Keratinocyte (primary cell): ENCODE data around the gene CEP162. TPM values are rescaled to one million over a fixed set of nuclear protein-coding genes. Genes with fewer than 3 reads are reported as not detected.

ENCODE experiments used
- DNase-seq: peaks from one replicate; pipeline ENCODE4 v3.0.0-alpha.2; 2011; ENCODE audit warnings: low read depth, missing footprints, low spot score
- FAIRE-seq: peaks from 2 replicates; lab custom pipeline; 2011; peaks lifted over from hg19 to GRCh38; lab: Jason Lieb, UNC
- H2AFZ ChIP-seq: 2 replicates; pipeline ENCODE4 v1.6.0; 2012; ENCODE audit warnings: low read length, control low read depth, inconsistent platforms; ENCODE audit not compliant: control insufficient read depth
- H3K27ac ChIP-seq: 2 replicates; pipeline ENCODE4 v1.5.1; 2011; ENCODE audit warnings: low read length; ENCODE audit not compliant: control insufficient read depth, insufficient read depth
- H3K27me3 ChIP-seq: 3 replicates; pipeline ENCODE4 v1.6.0; 2011; ENCODE audit warnings: low read length; ENCODE audit not compliant: control insufficient read depth, insufficient read depth; ENCODE audit errors: extremely low read depth
- H3K36me3 ChIP-seq, 2 experiments: 2 replicates in 1 of 2; 3 replicates in 1 of 2; pipeline ENCODE4 v1.5.1; 2011; ENCODE audit warnings: low read length in 2 of 2, mild to moderate bottlenecking in 1 of 2; ENCODE audit not compliant: control insufficient read depth in 2 of 2, insufficient read depth in 2 of 2; ENCODE audit errors: extremely low read depth in 1 of 2
- H3K4me1 ChIP-seq: 3 replicates; pipeline ENCODE4 v1.5.1; 2011; ENCODE audit warnings: low read length; ENCODE audit not compliant: control insufficient read depth, insufficient read depth; ENCODE audit errors: extremely low read depth
- H3K4me2 ChIP-seq: 3 replicates; pipeline ENCODE4 v1.6.0; 2011; ENCODE audit warnings: low read depth, low read length; ENCODE audit not compliant: control insufficient read depth, insufficient read depth; ENCODE audit errors: extremely low read depth
- H3K4me3 ChIP-seq, 3 experiments: fragments of 200-600 bp in 1 of 3; sonication (generic) in 1 of 3; 2 replicates in 2 of 3; 3 replicates in 1 of 3; pipeline ENCODE4 v1.5.1; 2011 to 2016; ENCODE audit warnings: low read length in 3 of 3, mild to moderate bottlenecking in 3 of 3, control low read depth in 2 of 3, inconsistent platforms in 1 of 3, low read depth in 1 of 3, mixed read lengths in 1 of 3, mixed run types in 1 of 3, moderate library complexity in 1 of 3; ENCODE audit not compliant: control insufficient read depth in 2 of 3, insufficient read depth in 2 of 3; ENCODE audit errors: extremely low read depth in 1 of 3
- H3K79me2 ChIP-seq: 2 replicates; pipeline ENCODE4 v1.6.0; 2012; ENCODE audit warnings: low read length; ENCODE audit not compliant: control insufficient read depth, insufficient read depth
- H3K9ac ChIP-seq: 3 replicates; pipeline ENCODE4 v1.6.0; 2011; ENCODE audit warnings: low read length; ENCODE audit not compliant: control insufficient read depth, insufficient read depth; ENCODE audit errors: extremely low read depth
- H3K9me1 ChIP-seq: 3 replicates; pipeline ENCODE4 v1.6.0; 2011; ENCODE audit warnings: low read length; ENCODE audit not compliant: control insufficient read depth, insufficient read depth; ENCODE audit errors: extremely low read depth
- H3K9me3 ChIP-seq: 2 replicates; pipeline ENCODE4 v1.5.1; 2012; ENCODE audit warnings: low read depth, low read length; ENCODE audit not compliant: control insufficient read depth
- H4K20me1 ChIP-seq: 3 replicates; pipeline ENCODE4 v1.6.0; 2011; ENCODE audit warnings: low read length; ENCODE audit not compliant: control insufficient read depth, insufficient read depth; ENCODE audit errors: extremely low read depth
- CTCF ChIP-seq, 3 experiments: IDR thresholded peaks in 1 of 3; conservative IDR thresholded peaks in 1 of 3; optimal IDR thresholded peaks in 1 of 3; 2 replicates in 2 of 3; 3 replicates in 1 of 3; pipeline versions ENCODE3 to v1.5.1; 2011; ENCODE audit warnings: low read length in 3 of 3, mild to moderate bottlenecking in 3 of 3, moderate library complexity in 2 of 3, control low read depth in 1 of 3, inconsistent platforms in 1 of 3; ENCODE audit not compliant: insufficient read depth in 2 of 3; ENCODE audit errors: extremely low read depth in 1 of 3
- EZH2 ChIP-seq: IDR thresholded peaks from one replicate; pipeline ENCODE4 v1.6.1; 2012; ENCODE audit warnings: inconsistent platforms, mild to moderate bottlenecking, low read length, moderate library complexity
- dilution Hi-C: fragments of 300-500 bp; cut with MboI; formaldehyde crosslinking; loops from one replicate; pipeline ENCODE4 v1.7.0; 2020; ENCODE audit warnings: low sequenced_read_pairs; ENCODE audit not compliant: extremely low pct_ligation_motif_present
- polyA plus RNA-seq, 5 experiments: library from polyadenylated mRNA; depleted of rRNA in 3 of 5; stranded (reverse) in 3 of 5; stranded (forward) in 1 of 5; unstranded in 1 of 5; fragments of >200 nt; gene quantifications; 1 replicate in 1 of 5; 2 replicates in 3 of 5; 3 replicates in 1 of 5; pipeline versions ENCODE4 v1.2.1 to v1.2.3, GENCODE V29; 2011 to 2012; ENCODE audit warnings: missing spikeins in 2 of 5, low read depth in 1 of 5, low replicate concordance in 1 of 5

The CEP162 gene
- polyA plus RNA-seq, 1 donor (not counting 4 experiments of a cell fraction or from before 2014, with no cell fraction given) = 2.6 TPM

- H3K27me3 ChIP-seq = no peaks in the 10 kb centered on the region
- H4K20me1 ChIP-seq = no peaks in the 10 kb centered on the region
- DNase-seq = no peak
- H3K79me2 ChIP-seq = no peaks in the 10 kb centered on the region
- no peaks in the 10 kb centered on the region for H3K9me1 ChIP-seq
- no peak overlapping the region for H3K4me3 ChIP-seq
- FAIRE-seq = no peak
- TF ChIP-seq CTCF (optimal IDR thresholded peaks at IDR 0.05 in 1 of 3, IDR thresholded peaks at IDR 0.05 in 1 of 3, conservative IDR thresholded peaks at IDR 0.05 in 1 of 3; ENCODE audit: extremely low read depth in 1 of 3, insufficient read depth in 2 of 3, low read length in 3 of 3) (no peak), EZH2 (no peak)
- H3K4me1 ChIP-seq = no peaks in the 10 kb centered on the region
- H3K9ac ChIP-seq = no peak overlapping the region
- H3K36me3 ChIP-seq = no peaks in the 10 kb centered on the region
- dilution Hi-C loops = no loop called here
- H3K9me3 ChIP-seq = no peaks in the 10 kb centered on the region
- no peak overlapping the region for H3K4me2 ChIP-seq
- no peak overlapping the region for H2AFZ ChIP-seq
- no peak overlapping the region for H3K27ac ChIP-seq
These were observed 45.8 kb upstream of the CEP162 start for GRCh38 chr6:84273048-84273809.

DNA sequence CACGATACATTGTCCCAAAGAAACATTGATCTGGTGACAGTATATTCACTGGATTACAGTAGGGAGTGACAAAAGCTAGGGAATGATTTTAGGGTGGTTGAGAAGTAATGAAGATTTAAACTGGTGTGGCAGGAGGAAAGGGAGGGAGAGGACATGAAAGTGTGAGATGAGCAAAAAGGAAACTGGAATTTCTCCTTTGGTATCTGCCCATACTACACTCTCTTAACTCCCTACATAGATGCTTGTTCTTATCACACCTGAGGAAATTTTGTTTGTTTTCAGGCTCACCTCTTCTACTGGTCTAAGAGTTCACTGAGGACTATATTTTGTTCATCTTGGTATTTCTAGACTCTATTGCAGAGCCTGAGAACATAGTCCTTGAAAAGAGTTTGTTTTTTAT, 44.9 kb upstream of the CEP162 start:
- Histone ChIP-seq H3K4me3 (no peak overlapping the region), H3K36me3 (no peaks in the 10 kb centered on the region), H3K27ac (no peak overlapping the region), H2AFZ (no peak overlapping the region), H3K4me1 (no peaks in the 10 kb centered on the region), H3K9ac (no peak overlapping the region), H3K79me2 (no peaks in the 10 kb centered on the region), H3K4me2 (no peak overlapping the region), H3K27me3 (no peaks in the 10 kb centered on the region), H4K20me1 (no peaks in the 10 kb centered on the region), H3K9me1 (no peaks in the 10 kb centered on the region), H3K9me3 (no peaks in the 10 kb centered on the region)
- dilution Hi-C loops = no loop called here
- no peak for TF ChIP-seq EZH2
- TF ChIP-seq CTCF (optimal IDR thresholded peaks at IDR 0.05 in 1 of 3, IDR thresholded peaks at IDR 0.05 in 1 of 3, conservative IDR thresholded peaks at IDR 0.05 in 1 of 3; ENCODE audit: extremely low read depth in 1 of 3, insufficient read depth in 2 of 3, low read length in 3 of 3) = no peak
- FAIRE-seq (no peak), DNase-seq (no peak)
